Measurements from ENCODE around the gene DNAJB13. TPM values are rescaled to one million over a fixed set of nuclear protein-coding genes. Genes with fewer than 3 reads are reported as not detected.

DNAJB13 gene
- total and polyA plus RNA-seq, 2 of the 13 experiments (the other 11 are each of a cell fraction or from before 2014, with no cell fraction given), result 2.3 TPM; not detected in 1

DNA sequence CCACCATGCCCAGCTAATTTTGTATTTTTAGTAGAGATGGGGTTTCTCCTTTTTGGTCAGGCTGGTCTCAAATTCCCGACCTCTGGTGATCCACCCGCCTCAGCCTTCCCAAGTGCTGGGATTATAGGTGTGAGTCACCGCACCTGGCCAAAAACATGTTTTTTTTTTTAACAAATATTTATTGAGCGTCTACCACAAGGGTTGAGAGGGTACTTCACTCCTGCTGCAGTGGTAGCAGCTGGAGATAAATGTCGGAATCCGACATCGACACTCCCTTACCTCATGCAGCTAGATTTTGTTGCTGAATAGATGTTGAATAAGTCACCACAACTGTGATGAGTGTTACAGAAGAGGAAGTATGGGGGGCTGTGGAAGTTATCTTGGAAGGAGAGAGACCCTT is 971 bp downstream of the DNAJB13 start (continued):
- TF ChIP-seq FOXP4 (CRISPR knock-in tag; IDR thresholded peaks at IDR 0.05) (no peak), ZNF777 (CRISPR knock-in tag; IDR thresholded peaks at IDR 0.05) (no peak), GPN1 (CRISPR knock-in tag; IDR thresholded peaks at IDR 0.05; ENCODE audit: borderline replicate concordance) (no peak), KLF12 (CRISPR knock-in tag; IDR thresholded peaks at IDR 0.05; ENCODE audit: borderline replicate concordance) (0 out of 2 replicates have a peak, but pooled peaks have one; percentile 22), ZNF101 (CRISPR knock-in tag; IDR thresholded peaks at IDR 0.05; ENCODE audit: borderline replicate concordance, low read depth) (no peak), HNRNPLL (IDR thresholded peaks at IDR 0.05; ENCODE audit: low read depth, low read length, poor library complexity, severe bottlenecking) (no peak), RFX3 (CRISPR knock-in tag; IDR thresholded peaks at IDR 0.05) (no peak), NR3C1 (CRISPR knock-in tag; IDR thresholded peaks at IDR 0.05) (no peak), ZNF160 (CRISPR knock-in tag; IDR thresholded peaks at IDR 0.05) (no peak), KDM3A (CRISPR knock-in tag; IDR thresholded peaks at IDR 0.05; ENCODE audit: low read depth) (no peak), ATAD3A (CRISPR knock-in tag; IDR thresholded peaks at IDR 0.05) (no peak), MXI1 (IDR thresholded peaks at IDR 0.05; ENCODE audit: borderline replicate concordance, low read depth, low read length) (no peak), KLF9 (CRISPR knock-in tag; IDR thresholded peaks at IDR 0.05; ENCODE audit: low read depth) (no peak), MAX (IDR thresholded peaks at IDR 0.05) (no peak), KDM5B (CRISPR knock-in tag; IDR thresholded peaks at IDR 0.05; ENCODE audit: borderline replicate concordance) (no peak), MAFF (IDR thresholded peaks at IDR 0.05; ENCODE audit: low read depth, low read length) (no peak), ZBTB42 (CRISPR knock-in tag; IDR thresholded peaks at IDR 0.05) (no peak), ZNF776 (CRISPR knock-in tag; IDR thresholded peaks at IDR 0.05) (no peak), ZNF484 (CRISPR knock-in tag; IDR thresholded peaks at IDR 0.05; ENCODE audit: borderline replicate concordance, low read depth) (no peak), ZNF772 (CRISPR knock-in tag; IDR thresholded peaks at IDR 0.05) (0 out of 2 replicates have a peak, but pooled peaks have one; percentile 23), ZEB1 (IDR thresholded peaks at IDR 0.05; ENCODE audit: insufficient replicate concordance, low read depth) (no peak)
- TF ChIP-seq, protein P1, sequence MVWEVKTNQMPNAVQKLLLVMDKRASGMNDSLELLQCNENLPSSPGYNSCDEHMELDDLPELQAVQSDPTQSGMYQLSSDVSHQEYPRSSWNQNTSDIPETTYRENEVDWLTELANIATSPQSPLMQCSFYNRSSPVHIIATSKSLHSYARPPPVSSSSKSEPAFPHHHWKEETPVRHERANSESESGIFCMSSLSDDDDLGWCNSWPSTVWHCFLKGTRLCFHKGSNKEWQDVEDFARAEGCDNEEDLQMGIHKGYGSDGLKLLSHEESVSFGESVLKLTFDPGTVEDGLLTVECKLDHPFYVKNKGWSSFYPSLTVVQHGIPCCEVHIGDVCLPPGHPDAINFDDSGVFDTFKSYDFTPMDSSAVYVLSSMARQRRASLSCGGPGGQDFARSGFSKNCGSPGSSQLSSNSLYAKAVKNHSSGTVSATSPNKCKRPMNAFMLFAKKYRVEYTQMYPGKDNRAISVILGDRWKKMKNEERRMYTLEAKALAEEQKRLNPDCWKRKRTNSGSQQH (CRISPR knock-in tag; IDR thresholded peaks at IDR 0.05; ENCODE audit: low read depth), result no peak
- TF ChIP-seq, protein P2, sequence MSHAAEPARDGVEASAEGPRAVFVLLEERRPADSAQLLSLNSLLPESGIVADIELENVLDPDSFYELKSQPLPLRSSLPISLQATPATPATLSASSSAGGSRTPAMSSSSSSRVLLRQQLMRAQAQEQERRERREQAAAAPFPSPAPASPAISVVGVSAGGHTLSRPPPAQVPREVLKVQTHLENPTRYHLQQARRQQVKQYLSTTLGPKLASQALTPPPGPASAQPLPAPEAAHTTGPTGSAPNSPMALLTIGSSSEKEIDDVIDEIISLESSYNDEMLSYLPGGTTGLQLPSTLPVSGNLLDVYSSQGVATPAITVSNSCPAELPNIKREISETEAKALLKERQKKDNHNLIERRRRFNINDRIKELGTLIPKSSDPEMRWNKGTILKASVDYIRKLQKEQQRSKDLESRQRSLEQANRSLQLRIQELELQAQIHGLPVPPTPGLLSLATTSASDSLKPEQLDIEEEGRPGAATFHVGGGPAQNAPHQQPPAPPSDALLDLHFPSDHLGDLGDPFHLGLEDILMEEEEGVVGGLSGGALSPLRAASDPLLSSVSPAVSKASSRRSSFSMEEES (CRISPR knock-in tag; IDR thresholded peaks at IDR 0.05), result no peak
- TF ChIP-seq, protein P3, sequence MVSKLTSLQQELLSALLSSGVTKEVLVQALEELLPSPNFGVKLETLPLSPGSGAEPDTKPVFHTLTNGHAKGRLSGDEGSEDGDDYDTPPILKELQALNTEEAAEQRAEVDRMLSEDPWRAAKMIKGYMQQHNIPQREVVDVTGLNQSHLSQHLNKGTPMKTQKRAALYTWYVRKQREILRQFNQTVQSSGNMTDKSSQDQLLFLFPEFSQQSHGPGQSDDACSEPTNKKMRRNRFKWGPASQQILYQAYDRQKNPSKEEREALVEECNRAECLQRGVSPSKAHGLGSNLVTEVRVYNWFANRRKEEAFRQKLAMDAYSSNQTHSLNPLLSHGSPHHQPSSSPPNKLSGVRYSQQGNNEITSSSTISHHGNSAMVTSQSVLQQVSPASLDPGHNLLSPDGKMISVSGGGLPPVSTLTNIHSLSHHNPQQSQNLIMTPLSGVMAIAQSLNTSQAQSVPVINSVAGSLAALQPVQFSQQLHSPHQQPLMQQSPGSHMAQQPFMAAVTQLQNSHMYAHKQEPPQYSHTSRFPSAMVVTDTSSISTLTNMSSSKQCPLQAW (CRISPR knock-in tag; IDR thresholded peaks at IDR 0.05), result 0 out of 2 replicates have a peak, but pooled peaks have one; percentile 14
- TF ChIP-seq, protein P4, sequence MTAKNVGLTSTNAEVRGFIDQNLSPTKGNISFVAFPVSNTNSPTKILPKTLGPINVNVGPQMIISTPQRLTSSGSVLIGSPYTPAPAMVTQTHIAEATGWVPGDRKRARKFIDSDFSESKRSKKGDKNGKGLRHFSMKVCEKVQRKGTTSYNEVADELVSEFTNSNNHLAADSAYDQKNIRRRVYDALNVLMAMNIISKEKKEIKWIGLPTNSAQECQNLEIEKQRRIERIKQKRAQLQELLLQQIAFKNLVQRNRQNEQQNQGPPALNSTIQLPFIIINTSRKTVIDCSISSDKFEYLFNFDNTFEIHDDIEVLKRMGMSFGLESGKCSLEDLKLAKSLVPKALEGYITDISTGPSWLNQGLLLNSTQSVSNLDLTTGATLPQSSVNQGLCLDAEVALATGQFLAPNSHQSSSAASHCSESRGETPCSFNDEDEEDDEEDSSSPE (CRISPR knock-in tag; IDR thresholded peaks at IDR 0.05), result no peak

All from HepG2 (cell line).